ENCODE results near the gene FAM50B. TPM values are rescaled to one million over a fixed set of nuclear protein-coding genes. Genes with fewer than 3 reads are reported as not detected.

FAM50B gene
- total and polyA plus RNA-seq, 10 of the 15 experiments (the other 5 are each of a cell fraction or from before 2014, with no cell fraction given) = 0.58 to 10.2 (median 5.9) TPM

DNA sequence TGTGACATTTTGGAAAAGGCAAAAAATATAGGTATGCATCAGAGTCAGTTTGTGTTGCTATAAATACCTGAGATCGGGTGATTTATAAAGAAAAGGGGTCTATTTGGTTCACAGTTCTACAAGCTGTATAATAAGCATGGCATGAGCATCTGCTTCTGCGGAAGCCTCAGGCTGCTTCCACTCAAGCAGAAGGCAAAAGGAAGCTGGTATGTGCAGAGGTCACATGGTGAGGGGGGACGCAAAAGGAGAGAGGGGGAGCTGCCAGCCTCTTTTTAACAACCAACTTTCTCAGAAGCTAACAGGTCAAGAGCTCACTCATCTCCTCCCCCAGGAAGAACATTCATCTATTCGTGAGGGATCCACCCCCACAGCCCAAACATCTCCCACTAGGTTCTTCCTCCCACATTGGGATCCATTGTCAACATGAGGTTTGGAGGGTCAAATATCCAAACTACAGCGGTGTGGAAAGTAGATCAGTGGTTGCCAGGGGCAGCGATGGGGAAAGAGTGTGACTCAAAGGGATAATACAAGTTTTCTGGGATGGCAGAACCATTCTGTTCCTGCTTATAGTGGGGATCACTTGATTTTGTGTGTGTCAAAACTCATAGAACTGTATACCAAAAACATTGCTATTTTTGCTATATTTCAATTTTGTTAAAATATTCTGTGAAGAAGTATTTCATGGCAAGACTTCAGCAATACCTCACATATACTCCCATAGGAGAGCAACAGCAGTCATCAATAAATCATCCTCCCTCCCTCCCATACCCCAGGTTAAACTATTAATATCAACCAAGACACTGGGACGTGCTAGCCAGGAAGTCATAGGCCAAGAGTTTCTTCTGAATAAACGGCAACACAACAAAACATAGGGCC, 9.9 kb upstream of the FAM50B start:
- Histone ChIP-seq H3K9ac (ENCODE audit: control insufficient read depth, insufficient read depth, low read length) (no peak overlapping the region), H3K27ac (ENCODE audit: control insufficient read depth, insufficient read depth) (no peak overlapping the region), H3K4me2 (ENCODE audit: control insufficient read depth, insufficient read depth) (no peak overlapping the region), H3K27me3 (replicated peaks in 1 of 2; ENCODE audit: control insufficient read depth in 2 of 2, insufficient read depth in 2 of 2, low read length in 1 of 2) (no peaks in the 10 kb centered on the region), H3K4me1 (ENCODE audit: control insufficient read depth, insufficient read depth, low read length) (no peaks in the 10 kb centered on the region), H3K9me3 (replicated peaks; ENCODE audit: control insufficient read depth, insufficient read depth, low read length) (no peaks in the 10 kb centered on the region), H2AFZ (ENCODE audit: control insufficient read depth, low read depth, low read length) (no peak overlapping the region), H4K20me1 (ENCODE audit: control insufficient read depth, insufficient read depth) (no peaks in the 10 kb centered on the region), H3K79me2 (ENCODE audit: control insufficient read depth, insufficient read depth, low read length) (no peaks in the 10 kb centered on the region), H3K36me3 (ENCODE audit: control insufficient read depth in 2 of 2, insufficient read depth in 2 of 2, low read length in 1 of 2) (no peaks in the 10 kb centered on the region), H3K4me3 (no peak overlapping the region)
- SMC1A ChIA-PET (ENCODE audit: uncharacterized antibody, unreplicated experiment) = no interaction called here
- TF ChIP-seq MTA2 (IDR thresholded peaks at IDR 0.05; ENCODE audit: low read depth) (no peak), NBN (IDR thresholded peaks at IDR 0.05) (no peak), ZNF274 (IDR thresholded peaks at IDR 0.05; ENCODE audit: insufficient read depth, insufficient read length) (no peak), IKZF2 (IDR thresholded peaks at IDR 0.05) (no peak), CUX1 (IDR thresholded peaks at IDR 0.05; ENCODE audit: insufficient replicate concordance, low read depth, low read length) (no peak), STAT1 (conservative IDR thresholded peaks at IDR 0.05) (no peak)
- BruUV-seq (replicated peaks) = no TSS peak
- POLR2A ChIA-PET = no interaction called here
- intact Hi-C loops (cut with micrococcal nuclease; ENCODE audit: unreplicated experiment) = no loop called here
- ATAC-seq (no peak), DNase-seq (ENCODE audit: low read depth, low spot score) (no peak), FAIRE-seq (no peak)
- in situ Hi-C loops (cut with MboI) = no loop called here
- RAD21 ChIA-PET (ENCODE audit: unreplicated experiment) = no interaction called here
- WGBS (ENCODE audit: insufficient coverage, insufficient replicate concordance, low lambda C conversion rate, missing lambda C conversion rate) = 63% methylated on average over 8 of the region's 8 CpGs
- CTCF ChIA-PET = no interaction called here

Measured in GM12878 (cell line).